LNCaP clone FGC (cell line): ENCODE results near the gene ZNF335.

Source experiments
- DNase-seq: peaks from one replicate; pipeline ENCODE4 v3.0.0-alpha.2; 2011; ENCODE audit warnings: low read depth
- H3K4me3 ChIP-seq: 2 replicates; pipeline ENCODE4 v1.5.1; 2011; ENCODE audit warnings: mild to moderate bottlenecking, low read depth, low read length, control low read depth
- CTCF ChIP-seq: IDR thresholded peaks from 2 replicates; pipeline ENCODE4 v1.5.1; 2012; ENCODE audit warnings: mild to moderate bottlenecking; ENCODE audit not compliant: control insufficient read depth, insufficient read depth; ENCODE audit errors: extremely low read depth

ZNF335 gene

DNA sequence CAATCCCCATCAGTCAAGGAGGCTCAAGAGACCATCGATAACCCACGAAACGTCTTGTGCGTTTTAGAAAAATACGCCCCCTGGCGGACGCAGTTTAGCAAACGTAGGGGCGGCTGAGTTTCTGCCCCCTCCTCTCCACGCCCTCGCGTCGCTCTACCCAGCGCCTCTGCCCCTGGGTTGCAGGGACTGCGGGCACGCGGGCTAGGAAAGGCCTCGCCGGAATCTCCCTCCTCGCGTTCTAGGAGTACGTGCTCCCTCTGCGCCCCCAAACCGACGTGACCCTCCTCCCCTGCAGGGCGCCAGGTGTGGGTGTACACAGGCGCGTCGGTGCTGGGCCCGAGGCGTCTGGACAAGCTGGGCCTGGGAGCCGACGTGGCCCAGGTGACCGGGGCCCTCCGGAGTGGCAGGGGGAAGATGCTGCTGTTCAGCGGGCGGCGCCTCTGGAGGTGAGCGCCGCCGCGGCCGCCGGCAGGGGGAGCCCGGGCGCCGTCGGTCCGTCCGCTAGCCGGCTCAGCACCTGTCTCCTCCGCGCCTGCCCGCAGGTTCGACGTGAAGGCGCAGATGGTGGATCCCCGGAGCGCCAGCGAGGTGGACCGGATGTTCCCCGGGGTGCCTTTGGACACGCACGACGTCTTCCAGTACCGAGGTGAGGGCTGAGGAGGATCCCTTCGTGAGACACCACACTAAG lies 42.0 kb upstream of the ZNF335 start:
- H3K4me3 ChIP-seq, result no peak overlapping the region
- TF ChIP-seq CTCF, result peak; percentile 81
- DNase-seq, result no peak

- DNase-seq, result no peak
- no peak overlapping the region for H3K4me3 ChIP-seq
- no peak for TF ChIP-seq CTCF
These were observed 41.4 kb upstream of the ZNF335 start for GRCh38 chr20:46013322-46013828.

GRCh38 chr20:46012921-46013320 lies 40.9 kb upstream of the ZNF335 start:
- DNase-seq, result no peak
- H3K4me3 ChIP-seq, result no peak overlapping the region
- no peak for TF ChIP-seq CTCF

DNA sequence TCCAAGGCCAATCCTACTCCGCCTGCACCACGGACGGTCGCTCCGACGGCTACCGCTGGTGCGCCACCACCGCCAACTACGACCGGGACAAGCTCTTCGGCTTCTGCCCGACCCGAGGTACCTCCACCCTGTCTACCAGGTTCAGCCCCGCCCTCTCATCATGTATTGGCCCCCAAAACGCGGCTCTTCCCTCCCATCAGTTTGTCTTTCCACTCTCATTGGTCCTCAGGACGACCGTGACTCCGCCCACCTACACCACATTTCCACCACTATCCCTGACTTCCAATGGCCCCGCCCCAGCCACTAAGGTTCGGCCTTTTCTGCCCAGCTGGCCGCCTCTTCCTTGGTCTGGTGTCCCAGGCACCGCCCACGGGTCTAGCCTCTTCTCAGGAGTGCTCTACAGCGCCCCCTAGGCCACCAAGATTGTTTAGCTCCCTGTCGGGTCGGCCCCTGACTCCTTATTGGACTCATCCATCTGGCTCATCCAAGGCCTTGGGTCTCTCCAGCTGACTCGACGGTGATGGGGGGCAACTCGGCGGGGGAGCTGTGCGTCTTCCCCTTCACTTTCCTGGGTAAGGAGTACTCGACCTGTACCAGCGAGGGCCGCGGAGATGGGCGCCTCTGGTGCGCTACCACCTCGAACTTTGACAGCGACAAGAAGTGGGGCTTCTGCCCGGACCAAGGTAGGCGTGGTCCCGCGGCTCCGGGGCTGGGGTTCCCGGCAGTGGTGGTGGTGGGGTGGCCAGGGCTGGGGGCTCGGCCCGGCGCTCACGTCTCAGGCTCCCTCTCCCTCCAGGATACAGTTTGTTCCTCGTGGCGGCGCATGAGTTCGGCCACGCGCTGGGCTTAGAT lies 39.9 kb upstream of the ZNF335 start:
- H3K4me3 ChIP-seq, result no peak overlapping the region
- TF ChIP-seq CTCF, result peak; percentile 21; the same call in 1 of the 2 replicates
- no peak for DNase-seq

GRCh38 chr20:46010491-46011391 lies 38.7 kb upstream of the ZNF335 start:
- no peak for DNase-seq
- TF ChIP-seq CTCF, result no peak
- H3K4me3 ChIP-seq, result no peak overlapping the region

GRCh38 chr20:46009816-46010215 lies 37.8 kb upstream of the ZNF335 start:
- DNase-seq, result no peak
- no peak overlapping the region for H3K4me3 ChIP-seq
- TF ChIP-seq CTCF, result no peak
